GM12878 (cell line): Measurements from ENCODE around the gene HOOK1. TPM values are rescaled to one million over a fixed set of nuclear protein-coding genes. Genes with fewer than 3 reads are reported as not detected.

Experiments used
- CBX3 ChIP-seq: fragments of 200-600 bp; sonication (generic); IDR thresholded peaks from 2 replicates; pipeline ENCODE4 v1.6.1; 2016; ENCODE audit warnings: low read depth, borderline replicate concordance
- CBX5 ChIP-seq: sonication (generic); IDR thresholded peaks from 2 replicates; pipeline ENCODE4 v1.6.1; 2016; ENCODE audit warnings: low read depth, moderate library complexity, mild to moderate bottlenecking, inconsistent platforms
- CREM ChIP-seq: IDR thresholded peaks from 2 replicates; pipeline ENCODE4 v1.6.1; 2014; ENCODE audit warnings: antibody characterized with exemption, low read depth
- DPF2 ChIP-seq: fragments of 450-650 bp; IDR thresholded peaks from 2 replicates; pipeline ENCODE4 v1.6.1; 2017; ENCODE audit warnings: mild to moderate bottlenecking
- ELK1 ChIP-seq: IDR thresholded peaks from 2 replicates; pipeline ENCODE4 v1.6.1; 2012; ENCODE audit warnings: low read depth, low read length, improper control_type of control experiment
- HDGF ChIP-seq: fragments of 450-650 bp; IDR thresholded peaks from 2 replicates; pipeline ENCODE4 v1.6.1; 2016; ENCODE audit warnings: antibody characterized with exemption
- KDM1A ChIP-seq: fragments of 200-600 bp; sonication (generic); IDR thresholded peaks from 2 replicates; pipeline ENCODE4 v1.6.1; 2016; ENCODE audit warnings: borderline replicate concordance
- NFXL1 ChIP-seq: fragments of 450-650 bp; IDR thresholded peaks from 2 replicates; pipeline ENCODE4 v1.6.1; 2017; ENCODE audit warnings: antibody characterized with exemption, mild to moderate bottlenecking, borderline replicate concordance
- NFYA ChIP-seq: IDR thresholded peaks from 2 replicates; pipeline ENCODE4 v1.6.1; 2011; ENCODE audit warnings: low read depth, mild to moderate bottlenecking, low read length, improper control_type of control experiment, borderline replicate concordance
- NR2C1 ChIP-seq: fragments of 450-650 bp; IDR thresholded peaks from 2 replicates; pipeline ENCODE4 v1.6.1; 2017; ENCODE audit warnings: antibody characterized with exemption, mild to moderate bottlenecking, moderate library complexity
- NR2F1 ChIP-seq: fragments of 450-650 bp; conservative IDR thresholded peaks from 2 replicates; pipeline ENCODE4 v1.6.1; 2017; ENCODE audit warnings: mild to moderate bottlenecking
- PAX5 ChIP-seq: IDR thresholded peaks from 2 replicates; pipeline ENCODE4 v1.6.1; 2011; ENCODE audit warnings: low read depth, low read length, borderline replicate concordance
- POLR2A ChIP-seq: IDR thresholded peaks from 2 replicates; pipeline ENCODE4 v1.6.1; 2011; ENCODE audit warnings: low read depth, mild to moderate bottlenecking, low read length
- RB1 ChIP-seq: fragments of 450-650 bp; formaldehyde crosslinking; IDR thresholded peaks from 2 replicates; pipeline ENCODE4 v1.6.1; 2017; ENCODE audit warnings: mild to moderate bottlenecking, borderline replicate concordance
- SMAD5 ChIP-seq: IDR thresholded peaks from 2 replicates; pipeline ENCODE4 v1.6.1; 2016; ENCODE audit warnings: antibody characterized with exemption, low read depth
- SRF ChIP-seq, 2 experiments: IDR thresholded peaks; 2 replicates each; pipeline ENCODE4 v1.6.1; 2011; ENCODE audit warnings: low read depth in 2 of 2, low read length in 2 of 2, mild to moderate bottlenecking in 1 of 2, moderate library complexity in 1 of 2
- WRNIP1 ChIP-seq: IDR thresholded peaks from 2 replicates; pipeline ENCODE4 v1.6.1; 2011; ENCODE audit warnings: low read depth, low read length, improper control_type of control experiment, borderline replicate concordance
- ZBTB4 ChIP-seq: fragments of 450-650 bp; formaldehyde crosslinking; IDR thresholded peaks from 2 replicates; pipeline ENCODE4 v1.4.0; 2022; ENCODE audit warnings: mild to moderate bottlenecking, moderate library complexity
- polyA plus RNA-seq, 11 experiments: library from polyadenylated mRNA; depleted of rRNA in 4 of 11; unstranded in 6 of 11; stranded (reverse) in 5 of 11; fragments of >200 nt; fragmentation: Nextera tagmentation in 4 of 11; fragmentation: Illumina TruSeq in 1 of 11; extraction: Ambion mirVana in 4 of 11; extraction: Trizol in 1 of 11; gene quantifications; 1 replicate in 1 of 11; 2 replicates in 10 of 11; pipeline versions ENCODE4 v1.2.1 to v1.2.3, GENCODE V29; 2011 to 2016; ENCODE audit warnings: inconsistent platforms in 2 of 11, missing spikeins in 2 of 11, low read depth in 1 of 11
- total RNA-seq, 4 experiments: library from RNA; depleted of rRNA in 3 of 4; stranded (reverse); fragments of >200 nt in 3 of 4; fragmentation: Illumina TruSeq in 1 of 4; extraction: Trizol in 1 of 4; gene quantifications; 2 replicates each; pipeline versions ENCODE4 v1.2.1 to v1.2.3, GENCODE V29; 2013 to 2021
- TF ChIP-seq, protein P1 (sequence below): fragments of 450-650 bp; IDR thresholded peaks from 2 replicates; pipeline ENCODE4 v1.6.1; 2016; ENCODE audit warnings: mild to moderate bottlenecking, moderate library complexity, borderline replicate concordance
- TF ChIP-seq, protein P2 (sequence below): IDR thresholded peaks from 2 replicates; pipeline ENCODE4 v1.6.1; 2012; ENCODE audit warnings: low read depth, low read length, improper control_type of control experiment
- TF ChIP-seq, protein P3 (sequence below): fragments of 450-650 bp; IDR thresholded peaks from 2 replicates; pipeline ENCODE4 v1.6.1; 2016; ENCODE audit warnings: mild to moderate bottlenecking

Gene HOOK1
- total and polyA plus RNA-seq, 10 of the 15 experiments (the other 5 are each of a cell fraction or from before 2014, with no cell fraction given): 1.4 to 15.4 (median 3.7) TPM

GRCh38 chr1:59814180-59814900, 409 bp upstream of the HOOK1 start (continued):
- TF ChIP-seq WRNIP1: no peak
- peak; percentile 62 for TF ChIP-seq NR2F1
- TF ChIP-seq SRF (IDR thresholded peaks at IDR 0.05; ENCODE audit: low read depth in 2 of 2, low read length in 2 of 2): no peak
- TF ChIP-seq CREM: 0 out of 2 replicates have a peak, but pooled peaks have one; percentile 6
- TF ChIP-seq NR2C1: no peak
- TF ChIP-seq, protein P1, sequence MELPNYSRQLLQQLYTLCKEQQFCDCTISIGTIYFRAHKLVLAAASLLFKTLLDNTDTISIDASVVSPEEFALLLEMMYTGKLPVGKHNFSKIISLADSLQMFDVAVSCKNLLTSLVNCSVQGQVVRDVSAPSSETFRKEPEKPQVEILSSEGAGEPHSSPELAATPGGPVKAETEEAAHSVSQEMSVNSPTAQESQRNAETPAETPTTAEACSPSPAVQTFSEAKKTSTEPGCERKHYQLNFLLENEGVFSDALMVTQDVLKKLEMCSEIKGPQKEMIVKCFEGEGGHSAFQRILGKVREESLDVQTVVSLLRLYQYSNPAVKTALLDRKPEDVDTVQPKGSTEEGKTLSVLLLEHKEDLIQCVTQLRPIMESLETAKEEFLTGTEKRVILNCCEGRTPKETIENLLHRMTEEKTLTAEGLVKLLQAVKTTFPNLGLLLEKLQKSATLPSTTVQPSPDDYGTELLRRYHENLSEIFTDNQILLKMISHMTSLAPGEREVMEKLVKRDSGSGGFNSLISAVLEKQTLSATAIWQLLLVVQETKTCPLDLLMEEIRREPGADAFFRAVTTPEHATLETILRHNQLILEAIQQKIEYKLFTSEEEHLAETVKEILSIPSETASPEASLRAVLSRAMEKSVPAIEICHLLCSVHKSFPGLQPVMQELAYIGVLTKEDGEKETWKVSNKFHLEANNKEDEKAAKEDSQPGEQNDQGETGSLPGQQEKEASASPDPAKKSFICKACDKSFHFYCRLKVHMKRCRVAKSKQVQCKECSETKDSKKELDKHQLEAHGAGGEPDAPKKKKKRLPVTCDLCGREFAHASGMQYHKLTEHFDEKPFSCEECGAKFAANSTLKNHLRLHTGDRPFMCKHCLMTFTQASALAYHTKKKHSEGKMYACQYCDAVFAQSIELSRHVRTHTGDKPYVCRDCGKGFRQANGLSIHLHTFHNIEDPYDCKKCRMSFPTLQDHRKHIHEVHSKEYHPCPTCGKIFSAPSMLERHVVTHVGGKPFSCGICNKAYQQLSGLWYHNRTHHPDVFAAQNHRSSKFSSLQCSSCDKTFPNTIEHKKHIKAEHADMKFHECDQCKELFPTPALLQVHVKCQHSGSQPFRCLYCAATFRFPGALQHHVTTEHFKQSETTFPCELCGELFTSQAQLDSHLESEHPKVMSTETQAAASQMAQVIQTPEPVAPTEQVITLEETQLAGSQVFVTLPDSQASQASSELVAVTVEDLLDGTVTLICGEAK: no peak
- TF ChIP-seq SMAD5: no peak
- no peak for TF ChIP-seq CBX5
- TF ChIP-seq, protein P2, sequence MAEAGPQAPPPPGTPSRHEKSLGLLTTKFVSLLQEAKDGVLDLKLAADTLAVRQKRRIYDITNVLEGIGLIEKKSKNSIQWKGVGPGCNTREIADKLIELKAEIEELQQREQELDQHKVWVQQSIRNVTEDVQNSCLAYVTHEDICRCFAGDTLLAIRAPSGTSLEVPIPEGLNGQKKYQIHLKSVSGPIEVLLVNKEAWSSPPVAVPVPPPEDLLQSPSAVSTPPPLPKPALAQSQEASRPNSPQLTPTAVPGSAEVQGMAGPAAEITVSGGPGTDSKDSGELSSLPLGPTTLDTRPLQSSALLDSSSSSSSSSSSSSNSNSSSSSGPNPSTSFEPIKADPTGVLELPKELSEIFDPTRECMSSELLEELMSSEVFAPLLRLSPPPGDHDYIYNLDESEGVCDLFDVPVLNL: no peak
- TF ChIP-seq CBX3: no peak
- TF ChIP-seq NFXL1: no peak
- no peak for TF ChIP-seq PAX5
- TF ChIP-seq POLR2A: peak; percentile 76
- TF ChIP-seq RB1: peak; percentile 75; the same call in 1 of the 2 replicates
- no peak for TF ChIP-seq KDM1A
- TF ChIP-seq HDGF: peak; percentile 84; the same call in 1 of the 2 replicates
- no peak for TF ChIP-seq NFYA
- no peak for TF ChIP-seq ZBTB4 (CRISPR knock-in tag)
- TF ChIP-seq ELK1: no peak
- TF ChIP-seq, protein P3, sequence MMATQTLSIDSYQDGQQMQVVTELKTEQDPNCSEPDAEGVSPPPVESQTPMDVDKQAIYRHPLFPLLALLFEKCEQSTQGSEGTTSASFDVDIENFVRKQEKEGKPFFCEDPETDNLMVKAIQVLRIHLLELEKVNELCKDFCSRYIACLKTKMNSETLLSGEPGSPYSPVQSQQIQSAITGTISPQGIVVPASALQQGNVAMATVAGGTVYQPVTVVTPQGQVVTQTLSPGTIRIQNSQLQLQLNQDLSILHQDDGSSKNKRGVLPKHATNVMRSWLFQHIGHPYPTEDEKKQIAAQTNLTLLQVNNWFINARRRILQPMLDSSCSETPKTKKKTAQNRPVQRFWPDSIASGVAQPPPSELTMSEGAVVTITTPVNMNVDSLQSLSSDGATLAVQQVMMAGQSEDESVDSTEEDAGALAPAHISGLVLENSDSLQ: peak; percentile 94
- TF ChIP-seq DPF2: peak; percentile 41; the same call in 1 of the 2 replicates
